Activated T-helper 1 cell treated with anti-CD3 and anti-CD28 coated beads, Interleukin-12 subunit alpha, Interleukin-12 subunit beta, Interleukin-2, Interleukin-4 antibody, amounts not matched to agents 30 ng/mL and 10 ng/mL and 1 ng/mL, durations not matched to agents 14 hours and 24 hours and 36 hours (primary cell): ENCODE measurements around the gene FAM90A1. TPM values are rescaled to one million over a fixed set of nuclear protein-coding genes. Genes with fewer than 3 reads are reported as not detected.
"Not testable (repeated sequence)": the region's sequence is repeated elsewhere in the genome, so short reads cannot be mapped to it uniquely, and the experiment has no call there.

Experiments used
- DNase-seq: peaks from one replicate; pipeline ENCODE4 v3.0.0; 2021; ENCODE audit warnings: low spot score
- H3K27ac Mint-ChIP-seq: one replicate; pipeline ENCODE4 v1.8.0; 2021; ENCODE audit warnings: mild to moderate bottlenecking, mixed read lengths
- H3K27me3 Mint-ChIP-seq: one replicate; pipeline ENCODE4 v1.8.0; 2022; ENCODE audit warnings: mild to moderate bottlenecking, moderate library complexity, mixed read lengths; ENCODE audit not compliant: insufficient read depth
- H3K36me3 Mint-ChIP-seq: one replicate; pipeline ENCODE4 v1.8.0; 2021; ENCODE audit warnings: low read depth, mixed read lengths
- H3K4me1 Mint-ChIP-seq: one replicate; pipeline ENCODE4 v1.8.0; 2021; ENCODE audit warnings: low read depth, mixed read lengths
- H3K4me3 Mint-ChIP-seq: one replicate; pipeline ENCODE4 v1.8.0; 2021; ENCODE audit warnings: mild to moderate bottlenecking, moderate library complexity, mixed read lengths
- H3K9me3 Mint-ChIP-seq: one replicate; pipeline ENCODE4 v1.8.0; 2021; ENCODE audit warnings: mixed read lengths
- intact Hi-C: fragments of 100-400 bp; cut with micrococcal nuclease; formaldehyde crosslinking; loops from one replicate; pipeline ENCODE4 v1.15.1; 2024
- total RNA-seq: library from RNA; stranded (reverse); gene quantifications from 2 replicates; pipeline ENCODE4 v1.2.3, GENCODE V29; 2022

Gene FAM90A1
- total RNA-seq, 1 donor from 2014 or later = 0.36 TPM

- peak overlapping the region; percentile 89 for H3K4me3 Mint-ChIP-seq
- intact Hi-C loops = loop anchor here (2.0 to 5.0 kb wide), 2 partner anchors 306 to 1405 kb away; partner anchors contain the start of gene SLC2A3
Measured at GRCh38 chr12:8242622-8242879, 15.1 kb upstream of the FAM90A1 start.

GRCh38 chr12:8241917-8242621 lies 14.7 kb upstream of the FAM90A1 start:
- intact Hi-C loops = loop anchor here (2.0 to 5.0 kb wide), 2 partner anchors 305 to 1405 kb away; partner anchors contain the start of gene SLC2A3
- Mint-ChIP-seq H3K4me3 (peak overlapping the region; percentile 89), H3K4me1 (peaks cover 15% of the 10 kb centered on the region), H3K27ac (peak overlapping the region; percentile 70)
- H3K9me3 Mint-ChIP-seq, H3K36me3 Mint-ChIP-seq, H3K27me3 Mint-ChIP-seq: not testable (repeated sequence)
- peak; percentile 7 for DNase-seq

More at GRCh38 chr12:8242622-8242879, 15.1 kb upstream of the FAM90A1 start:
- not testable (repeated sequence) for DNase-seq, H3K9me3 Mint-ChIP-seq, H3K36me3 Mint-ChIP-seq, H3K27me3 Mint-ChIP-seq
- peaks cover 15% of the 10 kb centered on the region for H3K4me1 Mint-ChIP-seq
- peak overlapping the region; percentile 84 for H3K27ac Mint-ChIP-seq

- H3K4me3 Mint-ChIP-seq = peak overlapping the region; percentile 5
Measured at GRCh38 chr12:8240340-8241114, 13.1 kb upstream of the FAM90A1 start.

GRCh38 chr12:8237031-8237430 lies 9.6 kb upstream of the FAM90A1 start:
- H3K4me1 Mint-ChIP-seq = peaks cover 12% of the 10 kb centered on the region
- intact Hi-C loops = loop anchor here (1.0 to 10.0 kb wide), 3 partner anchors 56 to 372 kb away; no protein-coding TSS in a partner anchor
- DNase-seq, H3K27ac Mint-ChIP-seq, H3K27me3 Mint-ChIP-seq, H3K4me3 Mint-ChIP-seq, H3K36me3 Mint-ChIP-seq, H3K9me3 Mint-ChIP-seq: not testable (repeated sequence)

More at GRCh38 chr12:8240340-8241114, 13.1 kb upstream of the FAM90A1 start:
- not testable (repeated sequence) for H3K36me3 Mint-ChIP-seq, H3K9me3 Mint-ChIP-seq, H3K27ac Mint-ChIP-seq, H3K27me3 Mint-ChIP-seq, DNase-seq
- H3K4me1 Mint-ChIP-seq = peaks cover 15% of the 10 kb centered on the region
- intact Hi-C loops = loop anchor here (5.0 kb wide), 1 partner anchor 1407 kb away; no protein-coding TSS in a partner anchor

- H3K4me3 Mint-ChIP-seq, DNase-seq, H3K36me3 Mint-ChIP-seq, H3K4me1 Mint-ChIP-seq, H3K27me3 Mint-ChIP-seq, H3K9me3 Mint-ChIP-seq, H3K27ac Mint-ChIP-seq: not testable (repeated sequence)
- intact Hi-C loops = loop anchor here (2.0 to 10.0 kb wide), 2 partner anchors 55 to 371 kb away; no protein-coding TSS in a partner anchor
Measured at GRCh38 chr12:8235316-8236157, 8.1 kb upstream of the FAM90A1 start.

GRCh38 chr12:8234746-8235145 lies 7.3 kb upstream of the FAM90A1 start:
- H3K27me3 Mint-ChIP-seq, H3K4me3 Mint-ChIP-seq, H3K36me3 Mint-ChIP-seq, H3K9me3 Mint-ChIP-seq, H3K4me1 Mint-ChIP-seq, H3K27ac Mint-ChIP-seq, DNase-seq: not testable (repeated sequence)
- intact Hi-C loops = loop anchor here (10.0 kb wide), 1 partner anchor 370 kb away; no protein-coding TSS in a partner anchor

GRCh38 chr12:8233935-8234495 lies 6.6 kb upstream of the FAM90A1 start:
- H3K36me3 Mint-ChIP-seq, H3K9me3 Mint-ChIP-seq, DNase-seq, H3K27ac Mint-ChIP-seq, H3K4me3 Mint-ChIP-seq, H3K4me1 Mint-ChIP-seq, H3K27me3 Mint-ChIP-seq: not testable (repeated sequence)
- intact Hi-C loops = loop anchor here (10.0 kb wide), 1 partner anchor 369 kb away; no protein-coding TSS in a partner anchor

- not testable (repeated sequence) for H3K9me3 Mint-ChIP-seq, DNase-seq
Measured at GRCh38 chr12:8233300-8233855, 6.0 kb upstream of the FAM90A1 start.

GRCh38 chr12:8231666-8232608 lies 4.5 kb upstream of the FAM90A1 start:
- H3K4me3 Mint-ChIP-seq, H3K4me1 Mint-ChIP-seq, H3K27me3 Mint-ChIP-seq, H3K9me3 Mint-ChIP-seq, H3K27ac Mint-ChIP-seq, H3K36me3 Mint-ChIP-seq: not testable (repeated sequence)
- intact Hi-C loops = loop anchor here (10.0 kb wide), 1 partner anchor 367 kb away; no protein-coding TSS in a partner anchor
- DNase-seq = peak; percentile 66

More at GRCh38 chr12:8233300-8233855, 6.0 kb upstream of the FAM90A1 start:
- H3K27ac Mint-ChIP-seq, H3K36me3 Mint-ChIP-seq, H3K4me1 Mint-ChIP-seq, H3K4me3 Mint-ChIP-seq, H3K27me3 Mint-ChIP-seq: not testable (repeated sequence)
- intact Hi-C loops = loop anchor here (10.0 kb wide), 1 partner anchor 369 kb away; no protein-coding TSS in a partner anchor

- DNase-seq, H3K4me3 Mint-ChIP-seq, H3K27me3 Mint-ChIP-seq, H3K4me1 Mint-ChIP-seq, H3K27ac Mint-ChIP-seq, H3K9me3 Mint-ChIP-seq, H3K36me3 Mint-ChIP-seq: not testable (repeated sequence)
- intact Hi-C loops = loop anchor here (10.0 kb wide), 1 partner anchor 366 kb away; no protein-coding TSS in a partner anchor
Measured at GRCh38 chr12:8231049-8231448, 3.6 kb upstream of the FAM90A1 start.

- DNase-seq, H3K4me1 Mint-ChIP-seq, H3K27ac Mint-ChIP-seq, H3K36me3 Mint-ChIP-seq, H3K27me3 Mint-ChIP-seq, H3K9me3 Mint-ChIP-seq, H3K4me3 Mint-ChIP-seq, intact Hi-C loops: not testable (repeated sequence)
Measured at GRCh38 chr12:8229486-8229885, 2.1 kb upstream of the FAM90A1 start.
